GM18907 (cell line): ENCODE measurements around the gene LRSAM1.

Experiments used
- ATAC-seq: cut with Tn5 transposase; IDR thresholded peaks from one replicate; pipeline ENCODE4 v1.9.1; 2021; ENCODE audit warnings: mild to moderate bottlenecking, moderate library complexity; ENCODE audit not compliant: unreplicated experiment

The LRSAM1 gene

GRCh38 chr9:127424676-127424999, 26.7 kb upstream of the LRSAM1 start:
- ATAC-seq = no peak

- no peak for ATAC-seq
These were observed 24.6 kb upstream of the LRSAM1 start for GRCh38 chr9:127426756-127427155.

- no peak for ATAC-seq
These were observed 23.0 kb upstream of the LRSAM1 start for GRCh38 chr9:127428348-127428747.

- ATAC-seq = no peak
These were observed 20.9 kb upstream of the LRSAM1 start for GRCh38 chr9:127430415-127430814.

- no peak for ATAC-seq
These were observed 13.6 kb upstream of the LRSAM1 start for GRCh38 chr9:127437497-127438264.

GRCh38 chr9:127438394-127438793, 12.9 kb upstream of the LRSAM1 start:
- no peak for ATAC-seq

- no peak for ATAC-seq
These were observed 6.9 kb upstream of the LRSAM1 start for GRCh38 chr9:127444283-127444920.

- no peak for ATAC-seq
These were observed 6.1 kb upstream of the LRSAM1 start for GRCh38 chr9:127444921-127445850.

GRCh38 chr9:127445851-127446712, 5.2 kb upstream of the LRSAM1 start:
- no peak for ATAC-seq

GRCh38 chr9:127446713-127447415, 4.4 kb upstream of the LRSAM1 start:
- ATAC-seq = no peak

GRCh38 chr9:127447416-127448111, 3.7 kb upstream of the LRSAM1 start:
- ATAC-seq = no peak

GRCh38 chr9:127448112-127448805, 3.1 kb upstream of the LRSAM1 start:
- ATAC-seq = no peak

GRCh38 chr9:127449332-127449966, 1.9 kb upstream of the LRSAM1 start:
- no peak for ATAC-seq

GRCh38 chr9:127450243-127450760, 1.0 kb upstream of the LRSAM1 start:
- ATAC-seq = peak; percentile 5

- ATAC-seq = no peak
These were observed 223 bp downstream of the LRSAM1 start for GRCh38 chr9:127451608-127451857.

GRCh38 chr9:127451858-127452656, 747 bp downstream of the LRSAM1 start:
- ATAC-seq = peak; percentile 3

- no peak for ATAC-seq
These were observed 1.4 kb downstream of the LRSAM1 start for GRCh38 chr9:127452691-127453090.
